ENCODE measurements around the gene FHL2. TPM values are rescaled to one million over a fixed set of nuclear protein-coding genes. Genes with fewer than 3 reads are reported as not detected.
A peak's percentile ranks its signal among the peaks of the same experiment; 100 is the strongest.

Gene FHL2
- total and polyA plus RNA-seq, 2 of the 13 experiments (the other 11 are each of a cell fraction or from before 2014, with no cell fraction given) = 1.9 to 74.8 TPM

- no peak for TF ChIP-seq ARID3A (IDR thresholded peaks at IDR 0.05; ENCODE audit: low read depth, low read length)
- 0 out of 2 replicates have a peak, but pooled peaks have one; percentile 19 for TF ChIP-seq SP5 (CRISPR knock-in tag; IDR thresholded peaks at IDR 0.05; ENCODE audit: borderline replicate concordance, low read depth)
- TF ChIP-seq TFAP4 (IDR thresholded peaks at IDR 0.05; ENCODE audit: borderline replicate concordance, low read depth) = peak; percentile 53; the same call in 1 of the 2 replicates
- TF ChIP-seq FOXP1 (IDR thresholded peaks at IDR 0.05) = no peak
- TF ChIP-seq FOXP1 (CRISPR knock-in tag; IDR thresholded peaks at IDR 0.05) = no peak
- peak; percentile 94 for TF ChIP-seq ZNF563 (CRISPR knock-in tag; IDR thresholded peaks at IDR 0.05)
- no peak for TF ChIP-seq KLF9 (CRISPR knock-in tag; IDR thresholded peaks at IDR 0.05; ENCODE audit: low read depth)
- no peak for TF ChIP-seq MAFF (IDR thresholded peaks at IDR 0.05; ENCODE audit: low read depth, low read length)
- TF ChIP-seq ZBTB38 (CRISPR knock-in tag; IDR thresholded peaks at IDR 0.05) = peak; percentile 46; the same call in 1 of the 2 replicates
- peak; percentile 50; the same call in 1 of the 2 replicates for TF ChIP-seq ZNF333 (CRISPR knock-in tag; IDR thresholded peaks at IDR 0.05; ENCODE audit: borderline replicate concordance)
- TF ChIP-seq ZNF230 (CRISPR knock-in tag; IDR thresholded peaks at IDR 0.05) = peak; percentile 91; the same call in 1 of the 2 replicates
- peak; percentile 61; the same call in 1 of the 2 replicates for TF ChIP-seq ZNF24 (IDR thresholded peaks at IDR 0.05)
- 0 out of 2 replicates have a peak, but pooled peaks have one; percentile 10 for TF ChIP-seq MIER2 (CRISPR knock-in tag; IDR thresholded peaks at IDR 0.05)
- TF ChIP-seq SMARCE1 (IDR thresholded peaks at IDR 0.05; ENCODE audit: borderline replicate concordance) = no peak
- 0 out of 2 replicates have a peak, but pooled peaks have one; percentile 57 for TF ChIP-seq ZNF619 (CRISPR knock-in tag; IDR thresholded peaks at IDR 0.05)
- TF ChIP-seq CENPBD1 (CRISPR knock-in tag; IDR thresholded peaks at IDR 0.05; ENCODE audit: borderline replicate concordance, low read depth) = no peak; the same call in 1 of the 2 replicates
- TF ChIP-seq ZBTB49 (CRISPR knock-in tag; IDR thresholded peaks at IDR 0.05; ENCODE audit: borderline replicate concordance) = no peak; the same call in 1 of the 2 replicates
- peak; percentile 90 for TF ChIP-seq PTBP1 (IDR thresholded peaks at IDR 0.05; ENCODE audit: low read depth, low read length, poor library complexity, severe bottlenecking)
- no peak for TF ChIP-seq ZNF615 (CRISPR knock-in tag; IDR thresholded peaks at IDR 0.05; ENCODE audit: borderline replicate concordance)
- TF ChIP-seq MXD4 (CRISPR knock-in tag; IDR thresholded peaks at IDR 0.05) = peak; percentile 34; the same call in 1 of the 2 replicates
- TF ChIP-seq CSRNP2 (CRISPR knock-in tag; conservative IDR thresholded peaks at IDR 0.05; ENCODE audit: low read depth) = no peak
- TF ChIP-seq ETV6 (CRISPR knock-in tag; conservative IDR thresholded peaks at IDR 0.05) = no peak
- TF ChIP-seq MAFG (CRISPR knock-in tag; IDR thresholded peaks at IDR 0.05) = no peak
Observed at GRCh38 chr2:105329561-105330495, 69.0 kb downstream of the FHL2 start, which contains the start of gene TGFBRAP1 (continued).

All from HepG2 (cell line).